ENCODE results near the gene ARID1B. TPM values are rescaled to one million over a fixed set of nuclear protein-coding genes. Genes with fewer than 3 reads are reported as not detected.

Gene ARID1B
- total and polyA plus RNA-seq, 4 donors: 7.0 to 49.0 (median 24.2) TPM

DNA sequence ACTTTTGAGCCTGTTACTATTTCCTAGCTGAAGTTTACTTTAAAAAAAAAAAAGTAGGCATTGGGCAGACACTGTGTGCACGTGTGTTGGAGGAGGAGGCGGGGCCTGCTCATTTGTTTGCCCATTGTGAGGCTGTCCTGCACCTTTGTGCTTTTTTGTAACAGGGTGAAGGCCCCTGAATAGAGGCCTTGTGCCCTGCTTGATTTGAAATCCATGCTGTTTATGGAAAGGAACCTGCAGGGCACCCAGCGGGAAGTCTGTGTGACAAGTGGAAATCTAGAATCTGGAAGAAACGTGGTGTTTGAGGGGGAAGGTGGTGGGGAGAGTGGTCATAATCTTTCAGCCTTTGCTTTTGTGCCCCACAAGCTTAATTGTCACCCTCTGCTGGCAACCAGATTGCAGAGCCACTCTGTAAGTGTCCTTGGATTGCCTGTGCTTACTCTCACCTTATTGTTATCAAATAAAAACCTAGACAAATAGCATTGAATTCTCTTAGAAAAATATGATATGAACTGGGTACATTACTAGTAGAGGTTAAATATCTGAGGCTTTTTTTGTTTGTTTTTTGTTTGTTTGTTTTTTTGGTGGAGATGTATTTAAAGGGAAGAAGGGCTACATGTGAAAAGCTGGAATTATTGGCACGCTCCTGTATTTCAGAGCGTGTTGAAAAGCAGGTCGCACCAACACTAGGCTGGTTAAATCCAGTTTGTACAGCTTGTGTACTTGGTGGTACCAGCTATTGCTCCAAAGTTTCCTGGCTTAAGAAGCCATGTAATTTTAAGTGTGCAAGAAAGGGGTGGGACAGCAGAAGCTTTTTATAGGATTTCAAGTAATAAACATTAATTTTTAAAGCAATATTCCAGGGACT is 156.3 kb downstream of the ARID1B start (continued):
- TF ChIP-seq, protein P1, sequence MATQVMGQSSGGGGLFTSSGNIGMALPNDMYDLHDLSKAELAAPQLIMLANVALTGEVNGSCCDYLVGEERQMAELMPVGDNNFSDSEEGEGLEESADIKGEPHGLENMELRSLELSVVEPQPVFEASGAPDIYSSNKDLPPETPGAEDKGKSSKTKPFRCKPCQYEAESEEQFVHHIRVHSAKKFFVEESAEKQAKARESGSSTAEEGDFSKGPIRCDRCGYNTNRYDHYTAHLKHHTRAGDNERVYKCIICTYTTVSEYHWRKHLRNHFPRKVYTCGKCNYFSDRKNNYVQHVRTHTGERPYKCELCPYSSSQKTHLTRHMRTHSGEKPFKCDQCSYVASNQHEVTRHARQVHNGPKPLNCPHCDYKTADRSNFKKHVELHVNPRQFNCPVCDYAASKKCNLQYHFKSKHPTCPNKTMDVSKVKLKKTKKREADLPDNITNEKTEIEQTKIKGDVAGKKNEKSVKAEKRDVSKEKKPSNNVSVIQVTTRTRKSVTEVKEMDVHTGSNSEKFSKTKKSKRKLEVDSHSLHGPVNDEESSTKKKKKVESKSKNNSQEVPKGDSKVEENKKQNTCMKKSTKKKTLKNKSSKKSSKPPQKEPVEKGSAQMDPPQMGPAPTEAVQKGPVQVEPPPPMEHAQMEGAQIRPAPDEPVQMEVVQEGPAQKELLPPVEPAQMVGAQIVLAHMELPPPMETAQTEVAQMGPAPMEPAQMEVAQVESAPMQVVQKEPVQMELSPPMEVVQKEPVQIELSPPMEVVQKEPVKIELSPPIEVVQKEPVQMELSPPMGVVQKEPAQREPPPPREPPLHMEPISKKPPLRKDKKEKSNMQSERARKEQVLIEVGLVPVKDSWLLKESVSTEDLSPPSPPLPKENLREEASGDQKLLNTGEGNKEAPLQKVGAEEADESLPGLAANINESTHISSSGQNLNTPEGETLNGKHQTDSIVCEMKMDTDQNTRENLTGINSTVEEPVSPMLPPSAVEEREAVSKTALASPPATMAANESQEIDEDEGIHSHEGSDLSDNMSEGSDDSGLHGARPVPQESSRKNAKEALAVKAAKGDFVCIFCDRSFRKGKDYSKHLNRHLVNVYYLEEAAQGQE (IDR thresholded peaks at IDR 0.05): no peak

DNA sequence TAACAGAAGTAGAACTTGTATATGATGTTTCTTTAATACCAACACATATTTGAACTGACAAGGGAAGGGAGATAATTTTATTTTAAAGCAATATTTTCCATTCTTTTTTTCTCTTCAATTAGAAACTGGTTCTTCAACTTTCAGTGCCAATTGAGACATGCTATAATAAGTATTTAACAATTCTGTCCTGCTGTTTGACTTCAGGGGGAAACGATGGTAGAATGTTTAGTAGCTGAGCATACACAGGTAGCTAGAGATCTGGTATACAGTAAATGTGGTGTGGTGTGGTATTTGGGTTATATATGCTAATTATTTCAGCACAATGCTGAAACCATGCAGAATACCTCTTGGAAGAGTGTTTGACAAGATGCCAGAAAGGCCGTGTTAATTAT is 156.9 kb downstream of the ARID1B start:
- DNase-seq (ENCODE audit: low spot score): no peak
- peak overlapping the region in 1 of 2 donors; percentile 18 for H3K9ac ChIP-seq (ENCODE audit: low read depth in 1 of 2, low read length in 2 of 2)
- WGBS: 63% methylated on average over 2 of the region's 2 CpGs
- no peaks in the 10 kb centered on the region for H3K9me3 ChIP-seq (ENCODE audit: control insufficient read depth in 4 of 4, low read length in 3 of 4)
- peak overlapping the region; percentile 77 to 86 for H3K27ac ChIP-seq (ENCODE audit: low read depth in 1 of 2, low read length in 2 of 2)
- TF ChIP-seq GABPA (IDR thresholded peaks at IDR 0.05 in 1 of 2, conservative IDR thresholded peaks at IDR 0.05 in 1 of 2) (no peak), EGR1 (IDR thresholded peaks at IDR 0.05; ENCODE audit: low read depth in 2 of 2) (no peak), HNF4G (IDR thresholded peaks at IDR 0.05) (no peak), RXRA (IDR thresholded peaks at IDR 0.05) (no peak), SP1 (IDR thresholded peaks at IDR 0.05) (no peak), JUND (IDR thresholded peaks at IDR 0.05) (no peak), FOXA1 (IDR thresholded peaks at IDR 0.05) (no peak), FOXA2 (IDR thresholded peaks at IDR 0.05) (no peak), RAD21 (IDR thresholded peaks at IDR 0.05) (no peak), TAF1 (conservative IDR thresholded peaks at IDR 0.05) (no peak)
- TF ChIP-seq, protein P2, sequence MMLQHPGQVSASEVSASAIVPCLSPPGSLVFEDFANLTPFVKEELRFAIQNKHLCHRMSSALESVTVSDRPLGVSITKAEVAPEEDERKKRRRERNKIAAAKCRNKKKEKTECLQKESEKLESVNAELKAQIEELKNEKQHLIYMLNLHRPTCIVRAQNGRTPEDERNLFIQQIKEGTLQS (IDR thresholded peaks at IDR 0.05): no peak
- TF ChIP-seq, protein P3, sequence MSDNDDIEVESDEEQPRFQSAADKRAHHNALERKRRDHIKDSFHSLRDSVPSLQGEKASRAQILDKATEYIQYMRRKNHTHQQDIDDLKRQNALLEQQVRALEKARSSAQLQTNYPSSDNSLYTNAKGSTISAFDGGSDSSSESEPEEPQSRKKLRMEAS (IDR thresholded peaks at IDR 0.05): no peak
- TF ChIP-seq, protein P4, sequence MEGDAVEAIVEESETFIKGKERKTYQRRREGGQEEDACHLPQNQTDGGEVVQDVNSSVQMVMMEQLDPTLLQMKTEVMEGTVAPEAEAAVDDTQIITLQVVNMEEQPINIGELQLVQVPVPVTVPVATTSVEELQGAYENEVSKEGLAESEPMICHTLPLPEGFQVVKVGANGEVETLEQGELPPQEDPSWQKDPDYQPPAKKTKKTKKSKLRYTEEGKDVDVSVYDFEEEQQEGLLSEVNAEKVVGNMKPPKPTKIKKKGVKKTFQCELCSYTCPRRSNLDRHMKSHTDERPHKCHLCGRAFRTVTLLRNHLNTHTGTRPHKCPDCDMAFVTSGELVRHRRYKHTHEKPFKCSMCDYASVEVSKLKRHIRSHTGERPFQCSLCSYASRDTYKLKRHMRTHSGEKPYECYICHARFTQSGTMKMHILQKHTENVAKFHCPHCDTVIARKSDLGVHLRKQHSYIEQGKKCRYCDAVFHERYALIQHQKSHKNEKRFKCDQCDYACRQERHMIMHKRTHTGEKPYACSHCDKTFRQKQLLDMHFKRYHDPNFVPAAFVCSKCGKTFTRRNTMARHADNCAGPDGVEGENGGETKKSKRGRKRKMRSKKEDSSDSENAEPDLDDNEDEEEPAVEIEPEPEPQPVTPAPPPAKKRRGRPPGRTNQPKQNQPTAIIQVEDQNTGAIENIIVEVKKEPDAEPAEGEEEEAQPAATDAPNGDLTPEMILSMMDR (IDR thresholded peaks at IDR 0.05; ENCODE audit: low read depth, low read length, missing input control): no peak
- TF ChIP-seq, protein P5, sequence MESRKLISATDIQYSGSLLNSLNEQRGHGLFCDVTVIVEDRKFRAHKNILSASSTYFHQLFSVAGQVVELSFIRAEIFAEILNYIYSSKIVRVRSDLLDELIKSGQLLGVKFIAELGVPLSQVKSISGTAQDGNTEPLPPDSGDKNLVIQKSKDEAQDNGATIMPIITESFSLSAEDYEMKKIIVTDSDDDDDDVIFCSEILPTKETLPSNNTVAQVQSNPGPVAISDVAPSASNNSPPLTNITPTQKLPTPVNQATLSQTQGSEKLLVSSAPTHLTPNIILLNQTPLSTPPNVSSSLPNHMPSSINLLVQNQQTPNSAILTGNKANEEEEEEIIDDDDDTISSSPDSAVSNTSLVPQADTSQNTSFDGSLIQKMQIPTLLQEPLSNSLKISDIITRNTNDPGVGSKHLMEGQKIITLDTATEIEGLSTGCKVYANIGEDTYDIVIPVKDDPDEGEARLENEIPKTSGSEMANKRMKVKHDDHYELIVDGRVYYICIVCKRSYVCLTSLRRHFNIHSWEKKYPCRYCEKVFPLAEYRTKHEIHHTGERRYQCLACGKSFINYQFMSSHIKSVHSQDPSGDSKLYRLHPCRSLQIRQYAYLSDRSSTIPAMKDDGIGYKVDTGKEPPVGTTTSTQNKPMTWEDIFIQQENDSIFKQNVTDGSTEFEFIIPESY (IDR thresholded peaks at IDR 0.05): no peak
- TF ChIP-seq, protein P1 (IDR thresholded peaks at IDR 0.05): no peak
- H3K4me1 ChIP-seq (ENCODE audit: control insufficient read depth in 4 of 4, insufficient read depth in 4 of 4, low read length in 3 of 4): peaks cover 0 to 35% (median 22%) of the 10 kb centered on the region in 4 donors
- no peak overlapping the region for H3K4me3 ChIP-seq (ENCODE audit: low read depth in 1 of 3, low read length in 3 of 3)
- H3K36me3 ChIP-seq (ENCODE audit: control insufficient read depth in 4 of 4, insufficient read depth in 3 of 4, low read depth in 1 of 4, low read length in 3 of 4): peaks cover 0 to 8% (median 0%) of the 10 kb centered on the region in 4 donors
- H3K27me3 ChIP-seq (ENCODE audit: control insufficient read depth in 4 of 4, insufficient read depth in 4 of 4, low read length in 3 of 4): no peaks in the 10 kb centered on the region

All from liver (tissue), 9 donors.